CD4-positive, alpha-beta T cell treated with Interleukin-10 for 1 hour (primary cell): ENCODE data around the gene PCBP1.
A peak's percentile ranks its signal among the peaks of the same experiment; 100 is the strongest.
"Not testable (repeated sequence)": the region's sequence is repeated elsewhere in the genome, so short reads cannot be mapped to it uniquely, and the experiment has no call there.

Source experiments
- DNase-seq: peaks from one replicate; pipeline ENCODE4 v3.0.0-alpha.2; 2020

The PCBP1 gene

GRCh38 chr2:70083344-70084156, 3.7 kb upstream of the PCBP1 start:
- DNase-seq, result peak; percentile 43

- DNase-seq, result peak; percentile 81
Observed at GRCh38 chr2:70084973-70085710, 2.1 kb upstream of the PCBP1 start.

GRCh38 chr2:70085711-70086277, 1.5 kb upstream of the PCBP1 start:
- peak; percentile 45 for DNase-seq

- peak; percentile 87 for DNase-seq
Observed at GRCh38 chr2:70086278-70086837, 919 bp upstream of the PCBP1 start.

GRCh38 chr2:70087702-70088597, 673 bp downstream of the PCBP1 start:
- DNase-seq, result peak; percentile 47

GRCh38 chr2:70088598-70089219, 1.4 kb downstream of the PCBP1 start:
- DNase-seq, result no peak

GRCh38 chr2:70089220-70089982, 2.1 kb downstream of the PCBP1 start:
- peak; percentile 45 for DNase-seq

GRCh38 chr2:70089983-70090525, 2.8 kb downstream of the PCBP1 start:
- no peak for DNase-seq

- DNase-seq, result no peak
Observed at GRCh38 chr2:70090706-70091334, 3.5 kb downstream of the PCBP1 start.

- no peak for DNase-seq
Observed at GRCh38 chr2:70091364-70091763, 4.1 kb downstream of the PCBP1 start.

GRCh38 chr2:70091816-70092215, 4.5 kb downstream of the PCBP1 start:
- DNase-seq, result peak; percentile 44

- DNase-seq, result not testable (repeated sequence)
Observed at GRCh38 chr2:70092576-70093243, 5.4 kb downstream of the PCBP1 start.

- DNase-seq, result no peak
Observed at GRCh38 chr2:70094171-70094977, 7.1 kb downstream of the PCBP1 start.

GRCh38 chr2:70094978-70095719, 7.9 kb downstream of the PCBP1 start:
- peak; percentile 81 for DNase-seq

- no peak for DNase-seq
Observed at GRCh38 chr2:70095720-70096670, 8.7 kb downstream of the PCBP1 start.

GRCh38 chr2:70098032-70098431, 10.8 kb downstream of the PCBP1 start:
- no peak for DNase-seq

- no peak for DNase-seq
Observed at GRCh38 chr2:70099270-70099669, 12.0 kb downstream of the PCBP1 start.
